Activated CD8-positive, alpha-beta memory T cell treated with anti-CD3 and anti-CD28 coated beads, Interleukin-2, amount 10 ng/mL, durations not matched to agents 7 days and 5 days (primary cell): ENCODE results near the gene PPP2R5C. TPM values are rescaled to one million over a fixed set of nuclear protein-coding genes. Genes with fewer than 3 reads are reported as not detected.
"Not testable (repeated sequence)": the region's sequence is repeated elsewhere in the genome, so short reads cannot be mapped to it uniquely, and the experiment has no call there.

Experiments used
- ATAC-seq: fragments of 150-1000 bp; cut with Tn5 transposase; one replicate; pipeline ENCODE4 v1.10.0; 2021; ENCODE audit warnings: moderate library complexity
- CTCF ChIA-PET: fragments of 350-600 bp; sonication (Branson Sonifier 250); formaldehyde crosslinking; loops from one replicate; lab custom pipeline; 2021; ENCODE audit warnings: antibody characterized with exemption; lab: Charles Lee
- DNase-seq: peaks from one replicate; pipeline ENCODE4 v3.0.0-alpha.2; 2020
- H3K27ac Mint-ChIP-seq: one replicate; pipeline ENCODE4 v1.8.0; 2021; ENCODE audit warnings: mild to moderate bottlenecking, mixed read lengths
- H3K27me3 Mint-ChIP-seq: one replicate; pipeline ENCODE4 v1.8.0; 2021; ENCODE audit warnings: mixed read lengths
- H3K36me3 Mint-ChIP-seq: one replicate; pipeline ENCODE4 v1.8.0; 2021; ENCODE audit warnings: mild to moderate bottlenecking, mixed read lengths
- H3K4me1 Mint-ChIP-seq: one replicate; pipeline ENCODE4 v1.8.0; 2021; ENCODE audit warnings: mixed read lengths
- H3K4me3 Mint-ChIP-seq: one replicate; pipeline ENCODE4 v1.8.0; 2021; ENCODE audit warnings: mild to moderate bottlenecking, moderate library complexity, mixed read lengths
- H3K9me3 Mint-ChIP-seq: one replicate; pipeline ENCODE4 v1.8.0; 2022; ENCODE audit warnings: low read depth, mixed read lengths
- total RNA-seq, 2 experiments: library from RNA; stranded (reverse); gene quantifications; one replicate each; pipeline ENCODE4 v1.2.3, GENCODE V29; 2021

PPP2R5C gene
- total RNA-seq, 2 experiments from 2014 or later = 213 to 234 TPM

GRCh38 chr14:101719708-101720107 is 41.8 kb upstream of the PPP2R5C start:
- no peaks in the 10 kb centered on the region for H3K36me3 Mint-ChIP-seq
- DNase-seq = peak; percentile 39
- H3K4me1 Mint-ChIP-seq = peaks cover 26% of the 10 kb centered on the region
- H3K27ac Mint-ChIP-seq = no peak overlapping the region
- H3K27me3 Mint-ChIP-seq = no peaks in the 10 kb centered on the region
- no peak overlapping the region for H3K4me3 Mint-ChIP-seq
- CTCF ChIA-PET = interaction anchor here (3.9 kb wide), 1 partner anchor 13 kb away, joined by 32 read pairs; no protein-coding TSS in a partner anchor
- no peak for ATAC-seq
- H3K9me3 Mint-ChIP-seq = no peaks in the 10 kb centered on the region

GRCh38 chr14:101721111-101721510 is 40.4 kb upstream of the PPP2R5C start:
- Mint-ChIP-seq H3K4me1 (peaks cover 20% of the 10 kb centered on the region), H3K27ac (peak overlapping the region; percentile 17), H3K36me3 (no peaks in the 10 kb centered on the region), H3K4me3 (no peak overlapping the region), H3K9me3 (no peaks in the 10 kb centered on the region), H3K27me3 (no peaks in the 10 kb centered on the region)
- CTCF ChIA-PET = interaction anchor here (0.5 to 3.9 kb wide), 10 partner anchors 9 to 372 kb away, joined by 3 to 32 read pairs (median 4); no protein-coding TSS in a partner anchor
- no peak for DNase-seq
- no peak for ATAC-seq

- H3K4me1 Mint-ChIP-seq = peaks cover 24% of the 10 kb centered on the region
- ATAC-seq = peak; percentile 87
- CTCF ChIA-PET = interaction anchor here (0.5 to 3.9 kb wide), 13 partner anchors 8 to 596 kb away, joined by 3 to 32 read pairs (median 4); no protein-coding TSS in a partner anchor
Measured at GRCh38 chr14:101721951-101722661, 39.4 kb upstream of the PPP2R5C start.

GRCh38 chr14:101723061-101723595 is 38.4 kb upstream of the PPP2R5C start:
- Mint-ChIP-seq H3K4me1 (peaks cover 24% of the 10 kb centered on the region), H3K27me3 (no peaks in the 10 kb centered on the region), H3K9me3 (no peaks in the 10 kb centered on the region), H3K27ac (peak overlapping the region; percentile 86), H3K4me3 (no peak overlapping the region), H3K36me3 (no peaks in the 10 kb centered on the region)
- CTCF ChIA-PET = interaction anchor here (1.9 to 3.9 kb wide), 3 partner anchors 7 to 16 kb away, joined by 10 to 32 read pairs (median 14); no protein-coding TSS in a partner anchor
- no peak for ATAC-seq
- DNase-seq = peak; percentile 38

More at GRCh38 chr14:101721951-101722661, 39.4 kb upstream of the PPP2R5C start:
- peak overlapping the region; percentile 71 for H3K4me3 Mint-ChIP-seq
- peak overlapping the region; percentile 99 for H3K27ac Mint-ChIP-seq
- DNase-seq = peak; percentile 90
- H3K27me3 Mint-ChIP-seq = no peaks in the 10 kb centered on the region
- no peaks in the 10 kb centered on the region for H3K9me3 Mint-ChIP-seq
- H3K36me3 Mint-ChIP-seq = no peaks in the 10 kb centered on the region

- CTCF ChIA-PET = interaction anchor here (0.6 kb wide), 1 partner anchor 1642 kb away, joined by 3 read pairs; no protein-coding TSS in a partner anchor
- not testable (repeated sequence) for DNase-seq, H3K9me3 Mint-ChIP-seq, H3K27me3 Mint-ChIP-seq, H3K4me3 Mint-ChIP-seq, H3K36me3 Mint-ChIP-seq, H3K27ac Mint-ChIP-seq, ATAC-seq
- H3K4me1 Mint-ChIP-seq = peaks cover 27% of the 10 kb centered on the region
Measured at GRCh38 chr14:101725652-101726051, 35.9 kb upstream of the PPP2R5C start.

GRCh38 chr14:101726295-101726953 is 35.1 kb upstream of the PPP2R5C start:
- no peaks in the 10 kb centered on the region for H3K27me3 Mint-ChIP-seq
- H3K4me3 Mint-ChIP-seq = no peak overlapping the region
- no peak for ATAC-seq
- no peaks in the 10 kb centered on the region for H3K9me3 Mint-ChIP-seq
- no peak overlapping the region for H3K27ac Mint-ChIP-seq
- no peak for DNase-seq
- H3K36me3 Mint-ChIP-seq = no peaks in the 10 kb centered on the region
- peaks cover 30% of the 10 kb centered on the region for H3K4me1 Mint-ChIP-seq
- CTCF ChIA-PET = interaction anchor here (1.0 kb wide), 1 partner anchor 19 kb away, joined by 3 read pairs; no protein-coding TSS in a partner anchor

GRCh38 chr14:101726954-101727302 is 34.6 kb upstream of the PPP2R5C start:
- Mint-ChIP-seq H3K36me3 (no peaks in the 10 kb centered on the region), H3K4me3 (no peak overlapping the region), H3K27ac (no peak overlapping the region), H3K9me3 (no peaks in the 10 kb centered on the region), H3K4me1 (peaks cover 32% of the 10 kb centered on the region), H3K27me3 (no peaks in the 10 kb centered on the region)
- ATAC-seq (no peak), DNase-seq (peak; percentile 38)
- CTCF ChIA-PET = interaction anchor here (1.0 kb wide), 1 partner anchor 20 kb away, joined by 3 read pairs; no protein-coding TSS in a partner anchor

GRCh38 chr14:101727611-101728366 is 33.7 kb upstream of the PPP2R5C start:
- no peak overlapping the region for H3K27ac Mint-ChIP-seq
- CTCF ChIA-PET = no interaction called here
- peak; percentile 16 for DNase-seq
- no peaks in the 10 kb centered on the region for H3K9me3 Mint-ChIP-seq
- H3K4me1 Mint-ChIP-seq = peaks cover 31% of the 10 kb centered on the region
- no peaks in the 10 kb centered on the region for H3K36me3 Mint-ChIP-seq
- no peak overlapping the region for H3K4me3 Mint-ChIP-seq
- H3K27me3 Mint-ChIP-seq = no peaks in the 10 kb centered on the region
- no peak for ATAC-seq

GRCh38 chr14:101728367-101728742 is 33.2 kb upstream of the PPP2R5C start:
- no peak for ATAC-seq

GRCh38 chr14:101729382-101729781 is 32.1 kb upstream of the PPP2R5C start:
- H3K4me1 Mint-ChIP-seq = peaks cover 34% of the 10 kb centered on the region
- H3K4me3 Mint-ChIP-seq = no peak overlapping the region
- CTCF ChIA-PET = no interaction called here
- H3K27me3 Mint-ChIP-seq = no peaks in the 10 kb centered on the region
- ATAC-seq = no peak
- H3K27ac Mint-ChIP-seq = no peak overlapping the region
- peak; percentile 4 for DNase-seq
- H3K36me3 Mint-ChIP-seq = no peaks in the 10 kb centered on the region
- no peaks in the 10 kb centered on the region for H3K9me3 Mint-ChIP-seq

More at GRCh38 chr14:101728367-101728742, 33.2 kb upstream of the PPP2R5C start:
- Mint-ChIP-seq H3K9me3 (no peaks in the 10 kb centered on the region), H3K27me3 (no peaks in the 10 kb centered on the region), H3K4me3 (no peak overlapping the region), H3K36me3 (no peaks in the 10 kb centered on the region), H3K27ac (no peak overlapping the region), H3K4me1 (peaks cover 30% of the 10 kb centered on the region)
- CTCF ChIA-PET = no interaction called here
- DNase-seq = no peak

GRCh38 chr14:101730157-101730556 is 31.4 kb upstream of the PPP2R5C start:
- H3K4me3 Mint-ChIP-seq, ATAC-seq: not testable (repeated sequence)
- H3K4me1 Mint-ChIP-seq = peaks cover 34% of the 10 kb centered on the region

GRCh38 chr14:101730626-101731186 is 30.8 kb upstream of the PPP2R5C start:
- Mint-ChIP-seq H3K27ac (peak overlapping the region; percentile 84), H3K4me3 (peak overlapping the region; percentile 51), H3K36me3 (no peaks in the 10 kb centered on the region), H3K9me3 (no peaks in the 10 kb centered on the region), H3K4me1 (peaks cover 34% of the 10 kb centered on the region), H3K27me3 (no peaks in the 10 kb centered on the region)
- CTCF ChIA-PET = interaction anchor here (0.9 to 2.3 kb wide), 9 partner anchors 9 to 341 kb away, joined by 3 to 10 read pairs (median 4); no protein-coding TSS in a partner anchor
- no peak for DNase-seq
- ATAC-seq = no peak

More at GRCh38 chr14:101730157-101730556, 31.4 kb upstream of the PPP2R5C start:
- H3K36me3 Mint-ChIP-seq, DNase-seq, H3K9me3 Mint-ChIP-seq, H3K27me3 Mint-ChIP-seq: not testable (repeated sequence)
- H3K27ac Mint-ChIP-seq = peak overlapping the region; percentile 33
- CTCF ChIA-PET = interaction anchor here (0.9 to 2.3 kb wide), 8 partner anchors 8 to 341 kb away, joined by 3 to 10 read pairs (median 4); no protein-coding TSS in a partner anchor
